Stimulated activated CD8-positive, alpha-beta memory T cell treated with anti-CD3 and anti-CD28 coated beads, Interleukin-4, amount 100 ng/mL, for 1 hour (primary cell): ENCODE results near the gene TSPAN18.

Experiments
- DNase-seq, 2 donors: peaks; one replicate each; pipeline ENCODE4 v3.0.0-alpha.2; 2020; ENCODE audit warnings: low read depth in 2 of 2, low spot score in 1 of 2

The TSPAN18 gene, protein sequence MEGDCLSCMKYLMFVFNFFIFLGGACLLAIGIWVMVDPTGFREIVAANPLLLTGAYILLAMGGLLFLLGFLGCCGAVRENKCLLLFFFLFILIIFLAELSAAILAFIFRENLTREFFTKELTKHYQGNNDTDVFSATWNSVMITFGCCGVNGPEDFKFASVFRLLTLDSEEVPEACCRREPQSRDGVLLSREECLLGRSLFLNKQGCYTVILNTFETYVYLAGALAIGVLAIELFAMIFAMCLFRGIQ

GRCh38 chr11:44726283-44727113 is at the start of gene TSPAN18:
Gene TSPAN18 (plus strand): TSS chr11:44726962. CDS start chr11:44906417, 179,455 bp downstream.
- DNase-seq = no peak

- peak in 1 of 2 donors; percentile 10 for DNase-seq
Measured at GRCh38 chr11:44680982-44681597, 45.7 kb upstream of the TSPAN18 start.

GRCh38 chr11:44681698-44682097 is 45.1 kb upstream of the TSPAN18 start:
- no peak for DNase-seq

- DNase-seq = no peak
Measured at GRCh38 chr11:44684859-44685281, 41.9 kb upstream of the TSPAN18 start.

GRCh38 chr11:44687388-44687787 is 39.4 kb upstream of the TSPAN18 start:
- no peak for DNase-seq

GRCh38 chr11:44689265-44689664 is 37.5 kb upstream of the TSPAN18 start:
- no peak for DNase-seq

DNA sequence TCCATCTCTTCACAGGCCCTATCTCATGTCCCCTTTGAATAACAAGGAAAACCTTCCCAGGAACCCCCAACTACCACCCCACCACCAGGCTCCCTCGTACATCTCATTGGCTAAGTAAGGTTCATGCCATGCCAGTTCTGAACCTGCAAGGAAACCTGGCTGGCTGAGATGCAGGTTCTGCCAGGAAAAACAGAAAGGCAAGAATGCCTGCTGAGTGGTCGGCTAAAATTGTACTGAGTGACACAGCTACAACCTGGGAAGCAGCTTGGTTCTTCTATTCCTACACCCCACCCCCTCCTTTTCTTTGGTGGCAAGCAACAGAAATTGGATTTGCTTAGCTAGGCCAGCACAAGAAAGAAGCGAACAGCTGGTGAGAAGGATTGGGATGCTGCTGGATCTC is 36.1 kb upstream of the TSPAN18 start:
- DNase-seq = no peak

GRCh38 chr11:44692460-44692859 is 34.3 kb upstream of the TSPAN18 start:
- no peak for DNase-seq

GRCh38 chr11:44693654-44694119 is 33.1 kb upstream of the TSPAN18 start:
- no peak for DNase-seq

- DNase-seq = no peak
Measured at GRCh38 chr11:44694443-44694842, 32.3 kb upstream of the TSPAN18 start.

- no peak for DNase-seq
Measured at GRCh38 chr11:44695169-44695833, 31.5 kb upstream of the TSPAN18 start.

- DNase-seq = no peak
Measured at GRCh38 chr11:44698252-44698912, 28.4 kb upstream of the TSPAN18 start.

DNA sequence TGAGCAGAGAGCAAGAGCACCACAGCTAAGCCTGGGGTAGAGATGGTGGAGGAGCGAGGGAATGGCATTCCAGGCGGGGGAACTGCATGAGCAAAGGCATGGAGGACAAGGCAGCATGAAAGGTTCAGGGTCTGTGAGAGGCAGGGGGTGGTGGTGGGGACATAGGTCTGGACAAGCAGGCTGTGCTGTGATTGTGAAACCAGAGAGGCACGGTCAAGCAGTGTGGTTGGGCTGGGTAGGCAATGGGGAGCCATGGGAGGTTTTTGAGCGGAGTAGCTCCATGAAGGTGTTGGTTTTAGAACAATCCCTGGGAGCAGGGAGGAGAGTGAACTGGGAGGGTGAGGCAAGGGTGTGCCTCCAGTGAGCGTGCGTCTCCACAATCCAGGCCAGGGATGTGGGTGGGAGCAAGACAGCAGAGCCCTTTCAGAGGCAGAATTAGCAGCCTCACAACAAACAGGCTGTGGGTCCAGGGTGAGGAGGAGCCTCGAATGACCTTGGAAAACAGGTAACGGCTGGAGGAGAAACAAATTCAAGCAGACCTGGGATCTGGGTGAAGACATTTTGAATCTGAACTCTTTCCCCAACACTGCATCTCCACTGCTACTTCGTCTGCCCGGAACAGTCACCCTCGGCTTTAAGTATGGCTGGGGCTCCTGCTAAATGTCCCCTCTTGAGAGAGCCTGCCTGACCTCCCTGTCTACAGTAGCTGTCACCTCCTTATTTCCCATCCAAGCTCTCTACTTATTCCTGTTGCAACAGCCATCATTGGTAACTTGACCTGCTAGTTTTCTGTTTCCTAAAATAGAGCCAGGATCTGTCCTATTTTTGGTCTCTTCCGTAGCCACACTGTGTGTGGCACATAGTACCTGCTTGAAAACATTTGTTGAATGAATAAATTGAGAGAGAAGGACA is 27.0 kb upstream of the TSPAN18 start:
- DNase-seq = no peak

- no peak for DNase-seq
Measured at GRCh38 chr11:44701276-44701675, 25.5 kb upstream of the TSPAN18 start.

- no peak for DNase-seq
Measured at GRCh38 chr11:44702889-44703288, 23.9 kb upstream of the TSPAN18 start.

GRCh38 chr11:44707094-44707493 is 19.7 kb upstream of the TSPAN18 start:
- no peak for DNase-seq

DNA sequence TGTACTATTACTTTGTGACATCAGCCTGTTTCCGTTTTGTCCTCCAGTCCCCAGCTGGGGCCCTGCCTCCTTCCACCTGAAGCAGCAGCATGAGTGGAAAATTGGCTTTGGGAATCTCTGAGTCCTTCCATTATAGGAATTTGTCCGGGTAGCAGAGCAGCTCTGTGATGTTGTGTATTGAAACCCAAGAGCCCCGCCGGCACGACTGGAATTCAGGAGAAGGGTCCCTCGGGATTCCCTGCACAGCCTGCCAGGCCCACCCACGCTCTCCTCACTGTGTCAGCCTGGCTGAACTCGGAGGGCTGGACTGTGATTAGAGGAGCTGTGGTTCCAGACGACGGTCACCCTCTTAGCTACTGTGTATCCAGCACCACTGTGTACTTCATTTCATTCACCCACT is 18.8 kb upstream of the TSPAN18 start:
- no peak for DNase-seq

DNA sequence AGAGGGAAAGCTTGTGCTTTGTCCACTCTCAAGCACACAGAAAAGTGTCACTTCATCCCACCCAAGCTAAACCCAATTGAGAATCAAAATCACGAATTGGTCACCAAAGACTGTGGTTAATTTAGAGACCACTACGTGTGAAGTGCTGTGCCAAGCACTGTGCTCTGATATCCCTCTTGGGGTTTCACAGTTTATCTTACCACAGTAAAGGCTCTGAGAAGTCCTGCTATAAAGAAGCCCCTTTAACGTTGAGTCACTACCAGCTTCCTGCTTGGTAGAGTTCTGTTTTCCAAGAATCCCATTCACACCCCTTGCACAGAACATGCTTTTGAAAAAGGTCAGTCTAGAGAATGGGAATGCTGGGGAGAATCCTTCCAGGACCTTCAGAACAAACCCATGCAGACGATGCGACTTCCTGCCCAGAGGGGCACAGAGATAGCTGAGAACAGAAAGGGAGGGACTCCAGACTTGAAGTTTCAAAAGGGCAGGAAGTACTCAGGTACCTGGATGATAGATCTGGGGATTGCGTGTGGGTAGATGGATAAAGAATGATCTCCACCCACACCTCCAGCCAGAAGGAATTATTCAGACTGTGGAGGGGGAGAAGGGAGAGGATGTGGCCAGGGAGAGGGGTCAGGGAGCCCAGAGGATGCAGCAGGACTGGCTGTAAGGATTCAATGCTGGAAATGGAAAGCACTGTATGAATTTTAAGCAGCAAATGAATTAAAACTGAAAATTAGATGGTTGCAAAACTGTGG is 18.1 kb upstream of the TSPAN18 start:
- DNase-seq = no peak

DNA sequence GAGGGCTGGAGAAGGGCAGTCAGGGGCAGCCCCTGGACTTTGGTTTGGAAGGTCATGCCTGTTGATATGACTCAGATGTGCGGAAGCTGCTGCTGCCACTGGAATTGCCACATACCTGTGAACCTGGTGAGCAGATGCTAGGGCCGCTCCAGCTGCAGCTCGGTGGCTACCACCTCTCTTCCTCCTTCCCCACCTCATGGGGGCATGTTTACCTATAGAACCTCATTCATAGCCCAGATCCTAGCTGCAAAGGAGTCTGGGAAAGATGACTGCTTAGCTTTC is 17.5 kb upstream of the TSPAN18 start:
- no peak for DNase-seq
